Measurements from ENCODE around the gene DLK2. TPM values are rescaled to one million over a fixed set of nuclear protein-coding genes. Genes with fewer than 3 reads are reported as not detected.

DLK2 gene
- total RNA-seq, 1 experiment from 2014 or later: 1.4 TPM

- no peak overlapping the region for H3K9ac ChIP-seq (ENCODE audit: low read length)
- ATAC-seq (no peak), DNase-seq (no peak)
- no peaks in the 10 kb centered on the region for H3F3A ChIP-seq (ENCODE audit: low read length, unreplicated experiment)
- no peaks in the 10 kb centered on the region for H3K27me3 ChIP-seq (ENCODE audit: low read length)
- H2AFZ ChIP-seq (ENCODE audit: low read length): no peak overlapping the region
- no peak overlapping the region for H3K27ac ChIP-seq (ENCODE audit: low read length)
- TF ChIP-seq, protein P1, sequence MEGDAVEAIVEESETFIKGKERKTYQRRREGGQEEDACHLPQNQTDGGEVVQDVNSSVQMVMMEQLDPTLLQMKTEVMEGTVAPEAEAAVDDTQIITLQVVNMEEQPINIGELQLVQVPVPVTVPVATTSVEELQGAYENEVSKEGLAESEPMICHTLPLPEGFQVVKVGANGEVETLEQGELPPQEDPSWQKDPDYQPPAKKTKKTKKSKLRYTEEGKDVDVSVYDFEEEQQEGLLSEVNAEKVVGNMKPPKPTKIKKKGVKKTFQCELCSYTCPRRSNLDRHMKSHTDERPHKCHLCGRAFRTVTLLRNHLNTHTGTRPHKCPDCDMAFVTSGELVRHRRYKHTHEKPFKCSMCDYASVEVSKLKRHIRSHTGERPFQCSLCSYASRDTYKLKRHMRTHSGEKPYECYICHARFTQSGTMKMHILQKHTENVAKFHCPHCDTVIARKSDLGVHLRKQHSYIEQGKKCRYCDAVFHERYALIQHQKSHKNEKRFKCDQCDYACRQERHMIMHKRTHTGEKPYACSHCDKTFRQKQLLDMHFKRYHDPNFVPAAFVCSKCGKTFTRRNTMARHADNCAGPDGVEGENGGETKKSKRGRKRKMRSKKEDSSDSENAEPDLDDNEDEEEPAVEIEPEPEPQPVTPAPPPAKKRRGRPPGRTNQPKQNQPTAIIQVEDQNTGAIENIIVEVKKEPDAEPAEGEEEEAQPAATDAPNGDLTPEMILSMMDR (conservative IDR thresholded peaks at IDR 0.05; ENCODE audit: low read depth, low read length): no peak
- TF ChIP-seq EZH2phosphoT487 (IDR thresholded peaks at IDR 0.05; ENCODE audit: borderline replicate concordance, low read length) (no peak), EZH2 (IDR thresholded peaks at IDR 0.05; ENCODE audit: low read length, unreplicated experiment) (no peak)
- no peaks in the 10 kb centered on the region for H3K36me3 ChIP-seq (ENCODE audit: low read depth, low read length)
- POLR2A ChIA-PET (ENCODE audit: unreplicated experiment): no interaction called here
- intact Hi-C loops (cut with micrococcal nuclease): no loop called here
- no peaks in the 10 kb centered on the region for H4K20me1 ChIP-seq (ENCODE audit: low read length)
- peaks cover 31% of the 10 kb centered on the region for H3K79me2 ChIP-seq (ENCODE audit: low read length)
- H3K4me2 ChIP-seq (ENCODE audit: low read length): no peak overlapping the region
- no peak overlapping the region for H3K4me3 ChIP-seq (ENCODE audit: low read length)
- CTCF ChIA-PET: no interaction called here
- no peaks in the 10 kb centered on the region for H3K9me3 ChIP-seq (ENCODE audit: low read length)
- BruUV-seq (replicated peaks): no TSS peak
- H3K4me1 ChIP-seq (ENCODE audit: insufficient read depth, low read length): peaks cover 32% of the 10 kb centered on the region
- no peaks in the 10 kb centered on the region for H3K9me2 ChIP-seq (replicated peaks; ENCODE audit: low read length)
Measured at GRCh38 chr6:43475516-43475915, 20.2 kb upstream of the DLK2 start.

- no peak overlapping the region for H3K9ac ChIP-seq (ENCODE audit: low read length)
- no peak overlapping the region for H3K4me2 ChIP-seq (ENCODE audit: low read length)
- no peaks in the 10 kb centered on the region for H4K20me1 ChIP-seq (ENCODE audit: low read length)
- BruUV-seq (replicated peaks): no TSS peak
- H3K79me2 ChIP-seq (ENCODE audit: low read length): peaks cover 1% of the 10 kb centered on the region
- TF ChIP-seq, protein P1 (conservative IDR thresholded peaks at IDR 0.05; ENCODE audit: low read depth, low read length): no peak
- TF ChIP-seq EZH2phosphoT487 (IDR thresholded peaks at IDR 0.05; ENCODE audit: borderline replicate concordance, low read length): no peak
- TF ChIP-seq EZH2 (IDR thresholded peaks at IDR 0.05; ENCODE audit: low read length, unreplicated experiment): no peak
- no peak overlapping the region for H3K27ac ChIP-seq (ENCODE audit: low read length)
- H3K9me2 ChIP-seq (replicated peaks; ENCODE audit: low read length): no peaks in the 10 kb centered on the region
- no peaks in the 10 kb centered on the region for H3K36me3 ChIP-seq (ENCODE audit: low read depth, low read length)
- DNase-seq (no peak), ATAC-seq (no peak)
- no peak overlapping the region for H3K4me3 ChIP-seq (ENCODE audit: low read length)
- no peaks in the 10 kb centered on the region for H3K27me3 ChIP-seq (ENCODE audit: low read length)
- no peaks in the 10 kb centered on the region for H3F3A ChIP-seq (ENCODE audit: low read length, unreplicated experiment)
- intact Hi-C loops (cut with micrococcal nuclease): no loop called here
- no peak overlapping the region for H2AFZ ChIP-seq (ENCODE audit: low read length)
- H3K9me3 ChIP-seq (ENCODE audit: low read length): no peaks in the 10 kb centered on the region
- ChIA-PET CTCF (no interaction called here), POLR2A (ENCODE audit: unreplicated experiment) (no interaction called here)
- peaks cover 15% of the 10 kb centered on the region for H3K4me1 ChIP-seq (ENCODE audit: insufficient read depth, low read length)
Measured at GRCh38 chr6:43472515-43472914, 17.2 kb upstream of the DLK2 start.

DNA sequence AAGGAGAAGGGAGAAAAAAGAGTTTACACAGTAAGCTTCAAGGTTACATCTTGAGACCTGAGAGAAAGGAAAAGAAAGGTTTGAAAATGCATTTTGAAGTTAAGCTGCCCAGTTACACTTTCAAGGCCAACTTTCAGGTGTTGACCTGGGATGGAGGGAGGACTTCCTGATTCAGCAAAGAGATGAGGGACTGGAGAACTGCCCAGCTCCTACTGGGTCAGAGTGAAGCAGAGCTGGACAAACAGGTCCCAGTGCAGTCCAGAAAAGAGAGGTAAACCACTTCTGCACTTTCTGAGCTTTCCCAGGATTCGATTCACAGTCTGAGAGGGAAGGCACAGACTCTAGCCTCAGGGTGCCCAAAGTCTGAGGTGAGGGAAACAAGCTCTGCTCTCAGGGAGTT, 16.1 kb upstream of the DLK2 start:
- Histone ChIP-seq H3K27me3 (ENCODE audit: low read length) (no peaks in the 10 kb centered on the region), H3F3A (ENCODE audit: low read length, unreplicated experiment) (no peaks in the 10 kb centered on the region), H3K4me2 (ENCODE audit: low read length) (peak overlapping the region; percentile 9; the same call in 1 of the 2 replicates), H3K4me1 (ENCODE audit: insufficient read depth, low read length) (peaks cover 9% of the 10 kb centered on the region; the same call in 1 of the 2 replicates), H3K9me2 (replicated peaks; ENCODE audit: low read length) (no peaks in the 10 kb centered on the region), H3K4me3 (ENCODE audit: low read length) (no peak overlapping the region), H3K36me3 (ENCODE audit: low read depth, low read length) (no peaks in the 10 kb centered on the region), H4K20me1 (ENCODE audit: low read length) (no peaks in the 10 kb centered on the region), H2AFZ (ENCODE audit: low read length) (no peak overlapping the region), H3K79me2 (ENCODE audit: low read length) (no peaks in the 10 kb centered on the region), H3K9ac (ENCODE audit: low read length) (no peak overlapping the region), H3K9me3 (ENCODE audit: low read length) (no peaks in the 10 kb centered on the region), H3K27ac (ENCODE audit: low read length) (no peak overlapping the region)
- no TSS peak for BruUV-seq (replicated peaks)
- DNase-seq (peak; percentile 55), ATAC-seq (peak; percentile 58)
- intact Hi-C loops (cut with micrococcal nuclease): no loop called here
- ChIA-PET POLR2A (ENCODE audit: unreplicated experiment) (no interaction called here), CTCF (no interaction called here)
- no peak for TF ChIP-seq EZH2 (IDR thresholded peaks at IDR 0.05; ENCODE audit: low read length, unreplicated experiment)
- TF ChIP-seq, protein P1 (conservative IDR thresholded peaks at IDR 0.05; ENCODE audit: low read depth, low read length): no peak
- TF ChIP-seq EZH2phosphoT487 (IDR thresholded peaks at IDR 0.05; ENCODE audit: borderline replicate concordance, low read length): no peak

Measured in PC-3 (cell line).